ENCODE data around the gene ZNF197.

DNA sequence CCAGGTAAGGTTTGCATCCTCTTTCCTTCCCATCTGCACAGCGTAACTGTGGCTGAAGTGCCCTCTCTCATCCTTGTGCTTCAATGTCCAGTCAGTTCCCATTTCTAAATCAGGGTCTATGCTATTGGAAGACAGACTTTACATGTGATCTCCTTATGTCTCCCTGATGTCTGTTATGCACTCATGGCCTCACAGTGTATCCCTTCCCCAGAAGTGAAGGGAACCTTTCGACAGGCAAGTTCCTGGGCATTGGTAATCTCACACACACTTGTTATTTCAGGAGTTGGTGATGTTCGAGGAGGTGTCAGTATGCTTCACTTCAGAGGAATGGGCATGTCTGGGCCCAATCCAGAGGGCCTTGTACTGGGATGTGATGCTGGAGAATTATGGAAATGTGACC is 7.4 kb downstream of the ZNF197 start:
- no peak for TF ChIP-seq JUN (IDR thresholded peaks at IDR 0.05)
- TF ChIP-seq, protein P1, sequence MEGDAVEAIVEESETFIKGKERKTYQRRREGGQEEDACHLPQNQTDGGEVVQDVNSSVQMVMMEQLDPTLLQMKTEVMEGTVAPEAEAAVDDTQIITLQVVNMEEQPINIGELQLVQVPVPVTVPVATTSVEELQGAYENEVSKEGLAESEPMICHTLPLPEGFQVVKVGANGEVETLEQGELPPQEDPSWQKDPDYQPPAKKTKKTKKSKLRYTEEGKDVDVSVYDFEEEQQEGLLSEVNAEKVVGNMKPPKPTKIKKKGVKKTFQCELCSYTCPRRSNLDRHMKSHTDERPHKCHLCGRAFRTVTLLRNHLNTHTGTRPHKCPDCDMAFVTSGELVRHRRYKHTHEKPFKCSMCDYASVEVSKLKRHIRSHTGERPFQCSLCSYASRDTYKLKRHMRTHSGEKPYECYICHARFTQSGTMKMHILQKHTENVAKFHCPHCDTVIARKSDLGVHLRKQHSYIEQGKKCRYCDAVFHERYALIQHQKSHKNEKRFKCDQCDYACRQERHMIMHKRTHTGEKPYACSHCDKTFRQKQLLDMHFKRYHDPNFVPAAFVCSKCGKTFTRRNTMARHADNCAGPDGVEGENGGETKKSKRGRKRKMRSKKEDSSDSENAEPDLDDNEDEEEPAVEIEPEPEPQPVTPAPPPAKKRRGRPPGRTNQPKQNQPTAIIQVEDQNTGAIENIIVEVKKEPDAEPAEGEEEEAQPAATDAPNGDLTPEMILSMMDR (IDR thresholded peaks at IDR 0.05), result no peak
